A549 (cell line): ENCODE measurements around the gene PTPRN2.

Experiments
- CTCF ChIP-seq: fragments of >200 bp; sonication (Bioruptor Twin); formaldehyde crosslinking; IDR thresholded peaks from 3 replicates; pipeline ENCODE4 v1.5.1; 2016
- KDM1A ChIP-seq: fragments of 200-600 bp; sonication (generic); IDR thresholded peaks from 2 replicates; pipeline ENCODE4 v1.6.1; 2016; ENCODE audit warnings: low read depth, mild to moderate bottlenecking
- MAZ ChIP-seq: fragments of 150-350 bp; IDR thresholded peaks from 2 replicates; pipeline ENCODE4 v1.6.1; 2014; ENCODE audit warnings: antibody characterized with exemption, low read depth, low read length, borderline replicate concordance
- RAD21 ChIP-seq, 2 experiments: fragments of >200 bp in 1 of 2; sonication (Bioruptor Twin) in 1 of 2; formaldehyde crosslinking in 1 of 2; IDR thresholded peaks in 1 of 2; conservative IDR thresholded peaks in 1 of 2; 2 replicates in 1 of 2; 3 replicates in 1 of 2; pipeline ENCODE4 v1.6.1; 2012 to 2018; ENCODE audit warnings: inconsistent platforms in 1 of 2
- SMC3 ChIP-seq: fragments of >200 bp; sonication (Bioruptor Twin); formaldehyde crosslinking; IDR thresholded peaks from 3 replicates; pipeline ENCODE4 v1.6.1; 2018; ENCODE audit warnings: inconsistent platforms

DNA sequence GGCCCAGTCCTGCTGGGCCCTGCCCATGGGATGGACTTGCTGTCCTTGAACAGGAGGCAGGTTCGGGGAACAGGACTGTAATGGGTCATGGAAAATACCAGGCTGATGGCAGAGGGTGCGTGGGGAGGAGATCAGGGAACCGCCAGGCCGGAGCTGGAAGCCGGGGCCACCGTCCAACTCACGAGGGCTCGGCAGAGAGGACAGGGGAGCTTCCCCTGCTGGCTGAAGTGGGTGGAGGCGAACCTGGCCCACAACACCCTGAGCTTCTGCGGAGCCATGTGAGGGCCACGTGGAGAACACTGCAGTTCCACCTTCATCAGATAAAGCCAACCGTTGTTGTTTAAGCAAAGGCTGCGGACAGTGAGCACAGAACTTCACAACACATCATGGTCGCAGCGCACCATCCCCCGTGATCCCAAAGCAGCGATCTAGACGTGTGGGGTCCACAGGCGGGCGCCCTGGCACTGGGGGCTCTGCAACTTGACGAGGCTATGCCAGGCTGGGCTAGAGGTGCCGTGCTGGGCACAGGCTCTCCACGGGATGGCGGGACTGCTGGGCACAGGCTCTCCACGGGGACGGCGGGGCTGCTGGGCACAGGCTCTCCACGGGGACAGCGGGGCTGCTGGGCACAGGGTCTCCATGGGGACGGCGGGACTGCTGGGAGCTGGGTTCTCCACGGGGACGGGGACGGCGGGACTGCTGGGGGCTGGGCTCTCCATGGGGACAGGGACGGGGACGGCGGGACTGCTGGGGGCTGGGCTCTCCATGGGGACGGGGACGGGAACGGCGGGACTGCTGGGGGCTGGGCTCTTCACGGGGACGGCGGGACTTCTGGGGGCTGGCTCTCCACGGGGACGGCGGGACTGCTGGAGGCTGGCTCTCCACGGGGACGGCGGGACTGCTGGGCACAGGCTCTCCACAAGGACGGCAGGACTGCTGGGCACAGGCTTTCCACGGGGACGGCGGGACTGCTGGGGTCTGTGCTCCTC, 777.5 kb downstream of the PTPRN2 start:
- TF ChIP-seq RAD21 (conservative IDR thresholded peaks at IDR 0.05 in 1 of 2, IDR thresholded peaks at IDR 0.05 in 1 of 2) (no peak), CTCF (no peak), SMC3 (no peak), KDM1A (no peak), MAZ (no peak)
